Ecto neural progenitor cell (in vitro differentiated cells): ENCODE data around the gene ERI3.

Experiments
- DNase-seq: peaks from one replicate; pipeline ENCODE4 v3.0.0-alpha.2; 2018; ENCODE audit warnings: low spot score

ERI3 gene

GRCh38 chr1:44315521-44315920 is 39.5 kb downstream of the ERI3 start:
- no peak for DNase-seq

GRCh38 chr1:44314452-44314851 is 40.6 kb downstream of the ERI3 start:
- no peak for DNase-seq

GRCh38 chr1:44313265-44313918 is 41.7 kb downstream of the ERI3 start:
- DNase-seq: no peak

- peak; percentile 53 for DNase-seq
Measured at GRCh38 chr1:44312399-44313196, 42.5 kb downstream of the ERI3 start.

- DNase-seq: no peak
Measured at GRCh38 chr1:44310006-44310405, 45.1 kb downstream of the ERI3 start.

- no peak for DNase-seq
Measured at GRCh38 chr1:44305962-44306422, 49.1 kb downstream of the ERI3 start.

- no peak for DNase-seq
Measured at GRCh38 chr1:44303532-44303931, 51.5 kb downstream of the ERI3 start.

GRCh38 chr1:44302541-44302940 is 52.5 kb downstream of the ERI3 start:
- no peak for DNase-seq

GRCh38 chr1:44301442-44301841 is 53.6 kb downstream of the ERI3 start:
- DNase-seq: no peak

GRCh38 chr1:44300852-44301251 is 54.2 kb downstream of the ERI3 start:
- DNase-seq: no peak

- DNase-seq: no peak
Measured at GRCh38 chr1:44297695-44298400, 57.2 kb downstream of the ERI3 start.

GRCh38 chr1:44296806-44297205 is 58.3 kb downstream of the ERI3 start:
- DNase-seq: no peak

- no peak for DNase-seq
Measured at GRCh38 chr1:44296086-44296485, 59.0 kb downstream of the ERI3 start.

- peak; percentile 69 for DNase-seq
Measured at GRCh38 chr1:44294588-44295007, 60.5 kb downstream of the ERI3 start.

GRCh38 chr1:44293761-44294315 is 61.2 kb downstream of the ERI3 start:
- DNase-seq: no peak

- DNase-seq: no peak
Measured at GRCh38 chr1:44292651-44293050, 62.4 kb downstream of the ERI3 start.

GRCh38 chr1:44290250-44291094 is 64.6 kb downstream of the ERI3 start:
- DNase-seq: no peak

- no peak for DNase-seq
Measured at GRCh38 chr1:44289530-44289929, 65.5 kb downstream of the ERI3 start.

- DNase-seq: no peak
Measured at GRCh38 chr1:44288883-44289282, 66.2 kb downstream of the ERI3 start.

- no peak for DNase-seq
Measured at GRCh38 chr1:44284184-44284583, 70.9 kb downstream of the ERI3 start.

GRCh38 chr1:44283524-44284173 is 71.4 kb downstream of the ERI3 start:
- DNase-seq: no peak
